Liver (tissue), 9 donors: ENCODE results near the gene NF1. TPM values are rescaled to one million over a fixed set of nuclear protein-coding genes. Genes with fewer than 3 reads are reported as not detected.

ENCODE experiments used
- DNase-seq: peaks from one replicate; pipeline ENCODE4 v3.0.0-alpha.2; 2017; ENCODE audit warnings: low spot score
- H3K27ac ChIP-seq, 2 donors: one replicate each; pipeline ENCODE4 v1.7.0; 2013; ENCODE audit warnings: inconsistent platforms in 2 of 2, low read length in 2 of 2, control low read depth in 1 of 2, low read depth in 1 of 2, mild to moderate bottlenecking in 1 of 2
- H3K27me3 ChIP-seq, 4 donors: one replicate each; pipeline versions ENCODE4 v1.6.1 to v1.7.0; 2013; ENCODE audit warnings: low read length in 3 of 4, inconsistent platforms in 1 of 4, mild to moderate bottlenecking in 1 of 4, moderate library complexity in 1 of 4; ENCODE audit not compliant: control insufficient read depth in 4 of 4, insufficient read depth in 4 of 4
- H3K36me3 ChIP-seq, 4 donors: one replicate each; pipeline versions ENCODE4 v1.6.1 to v1.7.0; 2013; ENCODE audit warnings: low read length in 3 of 4, mild to moderate bottlenecking in 3 of 4, low read depth in 1 of 4, moderate library complexity in 1 of 4; ENCODE audit not compliant: control insufficient read depth in 4 of 4, insufficient read depth in 3 of 4
- H3K4me1 ChIP-seq, 4 donors: one replicate each; pipeline versions ENCODE4 v1.6.1 to v1.7.0; 2013; ENCODE audit warnings: low read length in 3 of 4, mild to moderate bottlenecking in 3 of 4, moderate library complexity in 1 of 4; ENCODE audit not compliant: control insufficient read depth in 4 of 4, insufficient read depth in 4 of 4
- H3K4me3 ChIP-seq, 3 donors: one replicate each; pipeline versions ENCODE4 v1.6.1 to v1.7.0; 2013; ENCODE audit warnings: low read length in 3 of 3, control low read depth in 1 of 3, low read depth in 1 of 3, mild to moderate bottlenecking in 1 of 3
- H3K9ac ChIP-seq, 2 donors: one replicate each; pipeline ENCODE4 v1.7.0; 2013; ENCODE audit warnings: low read length in 2 of 2, mild to moderate bottlenecking in 2 of 2, moderate library complexity in 2 of 2, control low read depth in 1 of 2, low read depth in 1 of 2
- H3K9me3 ChIP-seq, 4 donors: one replicate each; pipeline versions ENCODE4 v1.6.1 to v1.7.0; 2013; ENCODE audit warnings: low read length in 3 of 4; ENCODE audit not compliant: control insufficient read depth in 4 of 4
- EGR1 ChIP-seq, 2 donors: IDR thresholded peaks; 2 replicates each; pipeline ENCODE4 v1.6.1; 2016 to 2018; ENCODE audit warnings: antibody characterized with exemption in 2 of 2, low read depth in 2 of 2
- HNF4A ChIP-seq, 2 donors: conservative IDR thresholded peaks; 2 replicates each; pipeline ENCODE4 v1.6.1; 2016; ENCODE audit warnings: antibody characterized with exemption in 2 of 2, mild to moderate bottlenecking in 2 of 2
- HNF4G ChIP-seq: IDR thresholded peaks from 2 replicates; pipeline ENCODE4 v1.6.1; 2016; ENCODE audit warnings: antibody characterized with exemption
- JUND ChIP-seq, 2 donors: IDR thresholded peaks; 2 replicates each; pipeline ENCODE4 v1.6.1; 2016; ENCODE audit warnings: antibody characterized with exemption in 2 of 2
- SP1 ChIP-seq: IDR thresholded peaks from 2 replicates; pipeline ENCODE4 v1.6.1; 2018; ENCODE audit warnings: antibody characterized with exemption, mild to moderate bottlenecking
- WGBS: extraction: QIAGEN DNeasy Blood & Tissue Kit; methylation state at CpG from one replicate; pipeline ENCODE4 v1.1.7; 2013; 5-methylcytosine and 5-hydroxymethylcytosine counted together
- polyA plus RNA-seq, 2 donors: library from polyadenylated mRNA; stranded (reverse) in 1 of 2; unstranded in 1 of 2; fragments of 200-250 nt in 1 of 2; fragments of >200 nt in 1 of 2; fragmentation: Nextera tagmentation in 1 of 2; extraction: Ambion mirVana in 1 of 2; gene quantifications; one replicate each; pipeline versions ENCODE4 v1.2.1 to v1.2.3, GENCODE V29; 2013 to 2015
- total RNA-seq, 2 donors: library from RNA; depleted of rRNA; stranded (reverse); fragments of >200 nt; gene quantifications; one replicate each; pipeline ENCODE4 v1.2.3, GENCODE V29; 2014
- TF ChIP-seq, protein P1 (sequence below): fragments of 150-350 bp; IDR thresholded peaks from 2 replicates; pipeline ENCODE4 v1.5.1; 2017; ENCODE audit warnings: improper control_type of control experiment, low read depth, low read length; ENCODE audit not compliant: missing input control
- TF ChIP-seq, protein P2 (sequence below): IDR thresholded peaks from 2 replicates; pipeline ENCODE4 v1.6.1; 2016; ENCODE audit warnings: antibody characterized with exemption, mild to moderate bottlenecking
- donor health status: healthy.
- donor health status: healthy.
- donor health status: healthy.
- donor health status: healthy.
- donor health status: healthy.

The NF1 gene
- total and polyA plus RNA-seq, 4 donors: 4.6 to 42.6 (median 13.5) TPM

- no peaks in the 10 kb centered on the region for H3K4me1 ChIP-seq
- H3K27ac ChIP-seq: no peak overlapping the region
- H3K36me3 ChIP-seq: peaks cover 0 to 2% (median 0%) of the 10 kb centered on the region in 4 donors
- H3K4me3 ChIP-seq: no peak overlapping the region
- H3K27me3 ChIP-seq: no peaks in the 10 kb centered on the region
- H3K9me3 ChIP-seq: no peaks in the 10 kb centered on the region
- TF ChIP-seq HNF4A (conservative IDR thresholded peaks at IDR 0.05): no peak
- TF ChIP-seq, protein P1, sequence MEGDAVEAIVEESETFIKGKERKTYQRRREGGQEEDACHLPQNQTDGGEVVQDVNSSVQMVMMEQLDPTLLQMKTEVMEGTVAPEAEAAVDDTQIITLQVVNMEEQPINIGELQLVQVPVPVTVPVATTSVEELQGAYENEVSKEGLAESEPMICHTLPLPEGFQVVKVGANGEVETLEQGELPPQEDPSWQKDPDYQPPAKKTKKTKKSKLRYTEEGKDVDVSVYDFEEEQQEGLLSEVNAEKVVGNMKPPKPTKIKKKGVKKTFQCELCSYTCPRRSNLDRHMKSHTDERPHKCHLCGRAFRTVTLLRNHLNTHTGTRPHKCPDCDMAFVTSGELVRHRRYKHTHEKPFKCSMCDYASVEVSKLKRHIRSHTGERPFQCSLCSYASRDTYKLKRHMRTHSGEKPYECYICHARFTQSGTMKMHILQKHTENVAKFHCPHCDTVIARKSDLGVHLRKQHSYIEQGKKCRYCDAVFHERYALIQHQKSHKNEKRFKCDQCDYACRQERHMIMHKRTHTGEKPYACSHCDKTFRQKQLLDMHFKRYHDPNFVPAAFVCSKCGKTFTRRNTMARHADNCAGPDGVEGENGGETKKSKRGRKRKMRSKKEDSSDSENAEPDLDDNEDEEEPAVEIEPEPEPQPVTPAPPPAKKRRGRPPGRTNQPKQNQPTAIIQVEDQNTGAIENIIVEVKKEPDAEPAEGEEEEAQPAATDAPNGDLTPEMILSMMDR: no peak
- DNase-seq: no peak
- no peak overlapping the region for H3K9ac ChIP-seq
These were observed 204.8 kb downstream of the NF1 start for GRCh38 chr17:31299624-31300023.

- Histone ChIP-seq H3K27ac (no peak overlapping the region), H3K4me3 (no peak overlapping the region), H3K9me3 (no peaks in the 10 kb centered on the region), H3K9ac (no peak overlapping the region), H3K4me1 (no peaks in the 10 kb centered on the region), H3K36me3 (peaks cover 0 to 1% (median 0%) of the 10 kb centered on the region in 4 donors), H3K27me3 (no peaks in the 10 kb centered on the region)
- 89% methylated on average over 1 of the region's 1 CpG for WGBS
- DNase-seq: no peak
- TF ChIP-seq SP1 (no peak), JUND (IDR thresholded peaks at IDR 0.05) (no peak), EGR1 (IDR thresholded peaks at IDR 0.05; ENCODE audit: low read depth in 2 of 2) (no peak), HNF4G (no peak)
- TF ChIP-seq, protein P2, sequence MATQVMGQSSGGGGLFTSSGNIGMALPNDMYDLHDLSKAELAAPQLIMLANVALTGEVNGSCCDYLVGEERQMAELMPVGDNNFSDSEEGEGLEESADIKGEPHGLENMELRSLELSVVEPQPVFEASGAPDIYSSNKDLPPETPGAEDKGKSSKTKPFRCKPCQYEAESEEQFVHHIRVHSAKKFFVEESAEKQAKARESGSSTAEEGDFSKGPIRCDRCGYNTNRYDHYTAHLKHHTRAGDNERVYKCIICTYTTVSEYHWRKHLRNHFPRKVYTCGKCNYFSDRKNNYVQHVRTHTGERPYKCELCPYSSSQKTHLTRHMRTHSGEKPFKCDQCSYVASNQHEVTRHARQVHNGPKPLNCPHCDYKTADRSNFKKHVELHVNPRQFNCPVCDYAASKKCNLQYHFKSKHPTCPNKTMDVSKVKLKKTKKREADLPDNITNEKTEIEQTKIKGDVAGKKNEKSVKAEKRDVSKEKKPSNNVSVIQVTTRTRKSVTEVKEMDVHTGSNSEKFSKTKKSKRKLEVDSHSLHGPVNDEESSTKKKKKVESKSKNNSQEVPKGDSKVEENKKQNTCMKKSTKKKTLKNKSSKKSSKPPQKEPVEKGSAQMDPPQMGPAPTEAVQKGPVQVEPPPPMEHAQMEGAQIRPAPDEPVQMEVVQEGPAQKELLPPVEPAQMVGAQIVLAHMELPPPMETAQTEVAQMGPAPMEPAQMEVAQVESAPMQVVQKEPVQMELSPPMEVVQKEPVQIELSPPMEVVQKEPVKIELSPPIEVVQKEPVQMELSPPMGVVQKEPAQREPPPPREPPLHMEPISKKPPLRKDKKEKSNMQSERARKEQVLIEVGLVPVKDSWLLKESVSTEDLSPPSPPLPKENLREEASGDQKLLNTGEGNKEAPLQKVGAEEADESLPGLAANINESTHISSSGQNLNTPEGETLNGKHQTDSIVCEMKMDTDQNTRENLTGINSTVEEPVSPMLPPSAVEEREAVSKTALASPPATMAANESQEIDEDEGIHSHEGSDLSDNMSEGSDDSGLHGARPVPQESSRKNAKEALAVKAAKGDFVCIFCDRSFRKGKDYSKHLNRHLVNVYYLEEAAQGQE: no peak
- TF ChIP-seq, protein P1: no peak
These were observed 212.9 kb downstream of the NF1 start for GRCh38 chr17:31307640-31308039.
